H1 (cell line): Measurements from ENCODE around the gene RCC1. TPM values are rescaled to one million over a fixed set of nuclear protein-coding genes. Genes with fewer than 3 reads are reported as not detected.

ENCODE experiments used
- CTCF ChIA-PET: fragments of 300-600 bp; sonication (Branson Sonifier 250); formaldehyde crosslinking; loops from one replicate; lab custom pipeline; 2021; ENCODE audit not compliant: partially characterized antibody; lab: Charles Lee
- POLR2A ChIA-PET: fragments of 300-600 bp; sonication (Branson Sonifier 250); formaldehyde crosslinking; loops from one replicate; lab custom pipeline; 2021; ENCODE audit warnings: inconsistent platforms; ENCODE audit not compliant: partially characterized antibody; lab: Charles Lee
- DNase-seq, 2 experiments: peaks; one replicate each; pipeline versions ENCODE4 v3.0.0 to v3.0.0-alpha.2; 2010 to 2022; ENCODE audit warnings: low spot score in 2 of 2, low read depth in 1 of 2, mixed read lengths in 1 of 2
- FAIRE-seq: peaks from 2 replicates; lab custom pipeline; 2011; peaks lifted over from hg19 to GRCh38; lab: Jason Lieb, UNC
- H2AFZ ChIP-seq: 2 replicates; pipeline ENCODE4 v1.8.1; 2012; ENCODE audit warnings: low read length, inconsistent platforms
- H2AK5ac ChIP-seq: 2 replicates; pipeline ENCODE4 v1.6.1; 2013; ENCODE audit warnings: low read depth, low read length
- H2BK120ac ChIP-seq: replicated peaks from 2 replicates; pipeline ENCODE3; 2013; ENCODE audit warnings: low read depth, low read length, inconsistent platforms
- H2BK12ac ChIP-seq: 2 replicates; pipeline ENCODE4 v1.6.1; 2013; ENCODE audit warnings: low read depth, low read length
- H2BK15ac ChIP-seq: 2 replicates; pipeline ENCODE4 v1.6.1; 2013; ENCODE audit warnings: low read length
- H2BK20ac ChIP-seq: 2 replicates; pipeline ENCODE4 v1.6.1; 2013; ENCODE audit warnings: low read length
- H2BK5ac ChIP-seq: 2 replicates; pipeline ENCODE4 v1.6.1; 2013; ENCODE audit warnings: low read depth, low read length
- H3K14ac ChIP-seq: 2 replicates; pipeline ENCODE4 v1.6.1; 2013; ENCODE audit warnings: inconsistent platforms; ENCODE audit not compliant: insufficient read length
- H3K18ac ChIP-seq: 2 replicates; pipeline ENCODE4 v1.6.1; 2013; ENCODE audit warnings: low read length; ENCODE audit errors: extremely low read depth
- H3K23ac ChIP-seq: 2 replicates; pipeline ENCODE4 v1.6.1; 2013; ENCODE audit warnings: inconsistent platforms; ENCODE audit not compliant: insufficient read length
- H3K23me2 ChIP-seq: 2 replicates; pipeline ENCODE4 v1.6.1; 2013; ENCODE audit warnings: low read depth, low read length
- H3K27ac ChIP-seq: 2 replicates; pipeline ENCODE4 v1.6.1; 2011; ENCODE audit warnings: low read depth, low read length, inconsistent platforms
- H3K27me3 ChIP-seq, 4 experiments: replicated peaks in 1 of 4; 1 replicate in 1 of 4; 2 replicates in 3 of 4; pipeline versions ENCODE4 v1.6.1 to v1.8.1; 2011 to 2013; ENCODE audit warnings: low read length in 3 of 4, mild to moderate bottlenecking in 3 of 4, inconsistent platforms in 2 of 4, mixed read lengths in 2 of 4, moderate library complexity in 1 of 4; ENCODE audit not compliant: control insufficient read depth in 3 of 4, insufficient read depth in 3 of 4; ENCODE audit errors: extremely low read depth in 1 of 4
- H3K36me3 ChIP-seq, 4 experiments: 2 replicates each; pipeline versions ENCODE4 v1.6.1 to v1.8.1; 2011 to 2013; ENCODE audit warnings: mild to moderate bottlenecking in 4 of 4, low read length in 3 of 4, moderate library complexity in 2 of 4, control low read depth in 1 of 4, inconsistent platforms in 1 of 4; ENCODE audit not compliant: insufficient read depth in 4 of 4, control insufficient read depth in 2 of 4
- H3K4ac ChIP-seq: replicated peaks from 2 replicates; pipeline ENCODE3; 2013; ENCODE audit warnings: low read length, low read depth, mixed read lengths, inconsistent platforms; ENCODE audit not compliant: insufficient read length
- H3K4me1 ChIP-seq, 4 experiments: replicated peaks in 1 of 4; 1 replicate in 1 of 4; 2 replicates in 3 of 4; pipeline versions ENCODE4 v1.6.1 to v1.8.1; 2011 to 2013; ENCODE audit warnings: low read length in 3 of 4, inconsistent platforms in 2 of 4, mixed read lengths in 1 of 4; ENCODE audit not compliant: insufficient read depth in 4 of 4, control insufficient read depth in 3 of 4
- H3K4me2 ChIP-seq, 2 experiments: 2 replicates each; pipeline versions ENCODE4 v1.6.1 to v1.8.1; 2011 to 2013; ENCODE audit warnings: low read depth in 2 of 2, low read length in 2 of 2, control low read depth in 1 of 2, inconsistent platforms in 1 of 2, mild to moderate bottlenecking in 1 of 2; ENCODE audit not compliant: insufficient read depth in 1 of 2
- H3K4me3 ChIP-seq, 4 experiments: fragments of 200-600, 300-600 bp in 1 of 4; sonication (generic), shearing (Covaris generic), sonication (Bioruptor Twin) in 1 of 4; 2 replicates each; pipeline versions ENCODE4 v1.5.1 to v1.8.1; 2011 to 2016; ENCODE audit warnings: low read length in 4 of 4, low read depth in 3 of 4, control low read depth in 2 of 4, inconsistent platforms in 2 of 4, mild to moderate bottlenecking in 2 of 4, mixed read lengths in 1 of 4, moderate library complexity in 1 of 4; ENCODE audit not compliant: insufficient read depth in 2 of 4; ENCODE audit errors: extremely low read depth in 1 of 4
- H3K56ac ChIP-seq: replicated peaks from 2 replicates; pipeline ENCODE3; 2013; ENCODE audit warnings: low read depth, mild to moderate bottlenecking, mixed read lengths, low read length, inconsistent platforms; ENCODE audit not compliant: insufficient read length
- H3K79me1 ChIP-seq: 2 replicates; pipeline ENCODE4 v1.6.1; 2013; ENCODE audit warnings: low read depth, low read length, control low read depth
- H3K79me2 ChIP-seq, 2 experiments: 2 replicates each; pipeline versions ENCODE4 v1.6.1 to v1.8.1; 2012 to 2013; ENCODE audit warnings: low read length in 2 of 2, mild to moderate bottlenecking in 2 of 2, inconsistent platforms in 1 of 2; ENCODE audit not compliant: insufficient read depth in 2 of 2, control insufficient read depth in 1 of 2
- H3K9ac ChIP-seq, 4 experiments: replicated peaks in 1 of 4; 1 replicate in 1 of 4; 2 replicates in 3 of 4; pipeline versions ENCODE4 v1.6.1 to v1.8.1; 2011 to 2013; ENCODE audit warnings: low read depth in 3 of 4, low read length in 3 of 4, control low read depth in 2 of 4, mild to moderate bottlenecking in 2 of 4, moderate library complexity in 2 of 4, inconsistent platforms in 1 of 4; ENCODE audit errors: extremely low read depth in 1 of 4
- H3K9me3 ChIP-seq, 2 experiments: 2 replicates each; pipeline versions ENCODE4 v1.6.1 to v1.8.1; 2012 to 2013; ENCODE audit warnings: mild to moderate bottlenecking in 2 of 2, moderate library complexity in 2 of 2, control low read depth in 1 of 2, inconsistent platforms in 1 of 2, low read depth in 1 of 2, low read length in 1 of 2, mixed read lengths in 1 of 2; ENCODE audit not compliant: insufficient read depth in 2 of 2
- H4K20me1 ChIP-seq, 2 experiments: replicated peaks in 1 of 2; 2 replicates each; pipeline versions ENCODE3 to v1.8.1; 2011 to 2013; ENCODE audit warnings: inconsistent platforms in 2 of 2, low read length in 2 of 2, mild to moderate bottlenecking in 1 of 2; ENCODE audit not compliant: insufficient read depth in 2 of 2, control insufficient read depth in 1 of 2
- H4K5ac ChIP-seq: 2 replicates; pipeline ENCODE4 v1.6.1; 2013; ENCODE audit warnings: low read length, low read depth, mixed read lengths, inconsistent platforms; ENCODE audit not compliant: insufficient read length
- H4K8ac ChIP-seq: 2 replicates; pipeline ENCODE4 v1.8.0; 2013; ENCODE audit warnings: mild to moderate bottlenecking, moderate library complexity, low read length, inconsistent platforms; ENCODE audit not compliant: insufficient read depth; ENCODE audit errors: extremely low read depth
- H4K91ac ChIP-seq: replicated peaks from 2 replicates; pipeline ENCODE3; 2013; ENCODE audit warnings: low read length, mixed read lengths, inconsistent platforms; ENCODE audit not compliant: insufficient read length
- BCL11A ChIP-seq, 2 experiments: IDR thresholded peaks; one replicate each; pipeline ENCODE4 v1.6.1; 2011; ENCODE audit warnings: low read depth in 2 of 2, low read length in 2 of 2, mild to moderate bottlenecking in 2 of 2
- EGR1 ChIP-seq: IDR thresholded peaks from 2 replicates; pipeline ENCODE4 v1.6.1; 2011; ENCODE audit warnings: low read depth, low read length, borderline replicate concordance
- GABPA ChIP-seq: IDR thresholded peaks from 2 replicates; pipeline ENCODE4 v1.6.1; 2011; ENCODE audit warnings: mild to moderate bottlenecking, low read length, moderate library complexity, borderline replicate concordance; ENCODE audit not compliant: insufficient read depth
- HDAC2 ChIP-seq, 2 experiments: fragments of 300-600 bp in 1 of 2; sonication (generic) in 1 of 2; IDR thresholded peaks; 2 replicates each; pipeline ENCODE4 v1.6.1; 2011 to 2012; ENCODE audit warnings: low read depth in 2 of 2, low read length in 2 of 2, mild to moderate bottlenecking in 2 of 2, moderate library complexity in 2 of 2, borderline replicate concordance in 1 of 2, inconsistent platforms in 1 of 2
- NANOG ChIP-seq: IDR thresholded peaks from 2 replicates; pipeline ENCODE4 v1.6.1; 2011; ENCODE audit warnings: low read length, low read depth, mild to moderate bottlenecking, inconsistent platforms; ENCODE audit not compliant: insufficient read depth, poor library complexity, severe bottlenecking
- RNF2 ChIP-seq: fragments of 200-900, 300-1000 bp; sonication (generic); IDR thresholded peaks from 2 replicates; pipeline ENCODE4 v1.7.1; 2016; ENCODE audit warnings: borderline replicate concordance, low read depth, mild to moderate bottlenecking, antibody characterized with exemption, low read length; ENCODE audit not compliant: poor library complexity, severe bottlenecking; ENCODE audit errors: missing control alignments
- SP4 ChIP-seq: IDR thresholded peaks from 2 replicates; pipeline ENCODE4 v1.6.1; 2012; ENCODE audit warnings: low read length, inconsistent platforms
- USF2 ChIP-seq: IDR thresholded peaks from 2 replicates; pipeline ENCODE4 v1.6.1; 2011; ENCODE audit warnings: low read length, improper control_type of control experiment
- WGBS, 2 experiments: shearing (Covaris generic) in 1 of 2; methylation state at CpG; one replicate each; pipeline versions ENCODE4 v1.1.6 to v1.1.7; 2013 to 2015; ENCODE audit warnings: low lambda C conversion rate in 2 of 2, mixed read lengths in 2 of 2, inconsistent platforms in 1 of 2, low coverage in 1 of 2, missing lambda C conversion rate in 1 of 2; ENCODE audit not compliant: insufficient replicate concordance in 2 of 2, insufficient coverage in 1 of 2, insufficient read length in 1 of 2; ENCODE audit errors: extremely low coverage in 1 of 2, missing lambda C conversion rate in 1 of 2; 5-methylcytosine and 5-hydroxymethylcytosine counted together
- polyA plus RNA-seq, 7 experiments: library from polyadenylated mRNA; depleted of rRNA in 3 of 7; stranded (reverse) in 5 of 7; unstranded in 2 of 7; fragments of >200 nt in 5 of 7; fragments of 200-250 nt in 2 of 7; gene quantifications; 1 replicate in 5 of 7; 2 replicates in 1 of 7; 4 replicates in 1 of 7; pipeline versions ENCODE4 v1.2.1 to v1.2.3, GENCODE V29; 2011 to 2013; ENCODE audit warnings: missing spikeins in 2 of 7, mixed read lengths in 2 of 7
- total RNA-seq: library from RNA; stranded (reverse); fragmentation: NEBNext Ultra II Directional; extraction: Animal tissue kit (Norgen Biotek cat#: 25700); gene quantifications from 2 replicates; pipeline ENCODE4 v1.2.1, GENCODE V29; 2021

The RCC1 gene
- total and polyA plus RNA-seq, 2 of the 8 experiments (the other 6 are each of a cell fraction or from before 2014, with no cell fraction given): 48.5 to 98.4 TPM

GRCh38 chr1:28551381-28551780 lies 45.5 kb downstream of the RCC1 start:
- no peak overlapping the region for H3K18ac ChIP-seq
- peak overlapping the region; percentile 34; the same call in 1 of the 2 replicates for H2BK20ac ChIP-seq
- H3K56ac ChIP-seq: no peak overlapping the region
- H2BK5ac ChIP-seq: no peak overlapping the region; the same call in 1 of the 2 replicates
- no peak overlapping the region for H3K23ac ChIP-seq
- 94% methylated on average over 6 of the region's 6 CpGs; no CpG with 5 or more reads in 1 of the 2 experiments for WGBS, 2 experiments
- no peaks in the 10 kb centered on the region for H3K9me3 ChIP-seq
- H3K36me3 ChIP-seq: peaks cover 0 to 7% (median 0%) of the 10 kb centered on the region in 4 experiments; a peak in 2 of 8 replicates
- peaks cover 4% of the 10 kb centered on the region for H3K23me2 ChIP-seq
- H3K27ac ChIP-seq: no peak overlapping the region
- no peak for TF ChIP-seq NANOG
- TF ChIP-seq SP4: no peak
- no peak for TF ChIP-seq RNF2
- no peak for TF ChIP-seq USF2
- no peak for TF ChIP-seq BCL11A (IDR thresholded peaks at IDR 0.05; ENCODE audit: low read depth in 2 of 2, low read length in 2 of 2)
- TF ChIP-seq HDAC2 (IDR thresholded peaks at IDR 0.05; ENCODE audit: borderline replicate concordance in 1 of 2, low read depth in 2 of 2, low read length in 2 of 2): no peak
- TF ChIP-seq EGR1: no peak
- no peak for TF ChIP-seq GABPA
- TF ChIP-seq, all 59 proteins: peak for 0
- H3K4me3 ChIP-seq: no peak overlapping the region
- CTCF ChIA-PET: interaction anchor here (0.5 to 1.5 kb wide), 10 partner anchors 10 to 1509 kb away, joined by 3 to 8 read pairs (median 3); partner anchors contain the start of gene YTHDF2
- no peak for DNase-seq
- no peaks in the 10 kb centered on the region for H4K20me1 ChIP-seq
- H3K4me2 ChIP-seq: no peak overlapping the region; a peak in 1 of 4 replicates
- H3K4me1 ChIP-seq: no peaks in the 10 kb centered on the region
- H3K79me2 ChIP-seq: no peaks in the 10 kb centered on the region; a peak in 1 of 4 replicates
- H2BK12ac ChIP-seq: no peak overlapping the region
- no peak overlapping the region; the same call in 1 of the 2 replicates for H2AFZ ChIP-seq
- peaks cover 3% of the 10 kb centered on the region; the same call in 1 of the 2 replicates for H3K79me1 ChIP-seq
- H4K8ac ChIP-seq: no peak overlapping the region
- H3K4ac ChIP-seq: no peak overlapping the region
- no peak overlapping the region for H2BK120ac ChIP-seq
- no peak overlapping the region for H2BK15ac ChIP-seq
- no peak for FAIRE-seq
- H2AK5ac ChIP-seq: no peak overlapping the region
- no peak overlapping the region for H3K9ac ChIP-seq
- H3K27me3 ChIP-seq: no peaks in the 10 kb centered on the region
- POLR2A ChIA-PET: interaction anchor here (1.0 to 29.3 kb wide), 6 partner anchors 8 to 54 kb away, joined by 3 to 552 read pairs (median 12); no protein-coding TSS in a partner anchor
- no peak overlapping the region for H3K14ac ChIP-seq
- H4K91ac ChIP-seq: no peak overlapping the region
- H4K5ac ChIP-seq: no peak overlapping the region
